Measurements from ENCODE around the gene PACSIN2.

DNA sequence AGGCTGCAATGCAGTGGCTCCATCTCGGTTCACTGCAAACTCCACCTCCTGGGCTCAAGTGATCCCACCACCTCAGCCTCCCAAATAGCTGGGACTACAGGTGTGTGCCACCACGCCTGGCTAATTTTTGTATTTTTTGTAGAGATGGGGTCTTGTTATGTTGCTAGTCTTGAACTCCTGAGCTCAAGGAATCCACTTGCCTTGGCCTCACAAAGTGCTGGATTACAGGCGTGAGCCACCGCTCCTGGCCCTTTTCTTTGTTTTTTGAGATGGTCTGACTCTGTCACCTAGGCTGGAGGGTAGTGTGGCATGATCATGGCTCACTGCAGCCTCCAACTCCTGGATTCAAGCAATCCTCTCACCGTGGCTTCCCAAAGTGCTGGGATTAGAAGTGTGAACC lies 178.9 kb downstream of the PACSIN2 start:
- TF ChIP-seq EZH2phosphoT487 (IDR thresholded peaks at IDR 0.05; ENCODE audit: insufficient read depth, low read depth) = no peak
- TF ChIP-seq EZH2 (IDR thresholded peaks at IDR 0.05; ENCODE audit: insufficient read depth, poor library complexity, severe bottlenecking) = no peak

Measured in GM23248 (cell line).